A549 (cell line): ENCODE data around the gene SMIM28. TPM values are rescaled to one million over a fixed set of nuclear protein-coding genes. Genes with fewer than 3 reads are reported as not detected.

Experiments
- ATAC-seq, 2 experiments: fragments of 200-7000 bp in 1 of 2; fragments of >200 bp in 1 of 2; cut with Nextera tagmentation in 1 of 2; cut with Tn5 transposase in 1 of 2; 3 replicates each; pipeline versions ENCODE4 v1.8.0 to v1.9.1; 2018 to 2020; ENCODE audit warnings: mild to moderate bottlenecking in 1 of 2, moderate library complexity in 1 of 2
- CTCF ChIA-PET: fragments of 300-600 bp; sonication (Branson Sonifier 250); formaldehyde crosslinking; extraction: SDS; loops from one replicate; lab custom pipeline; 2021; ENCODE audit warnings: antibody characterized with exemption, inconsistent platforms; lab: Yijun Ruan, JAX
- POLR2A ChIA-PET: fragments of 350-600 bp; formaldehyde crosslinking; extraction: SDS; loops from one replicate; lab custom pipeline; 2021; ENCODE audit warnings: antibody characterized with exemption, inconsistent platforms; lab: Yijun Ruan, JAX
- DNase-seq, 2 experiments: peaks; one replicate each; pipeline versions ENCODE4 v3.0.0 to v3.0.0-alpha.2; 2011 to 2016; ENCODE audit warnings: low read depth in 1 of 2, low spot score in 1 of 2
- FAIRE-seq: peaks from 2 replicates; lab custom pipeline; 2011; peaks lifted over from hg19 to GRCh38; lab: Jason Lieb, UNC
- H3K27ac ChIP-seq, 2 experiments: fragments of >200 bp; sonication (Bioruptor Twin); formaldehyde crosslinking; 3 replicates each; pipeline ENCODE4 v1.5.1; 2016 to 2017
- H3K4me1 ChIP-seq: fragments of >200 bp; sonication (Bioruptor Twin); formaldehyde crosslinking; 3 replicates; pipeline ENCODE4 v1.6.1; 2016
- H3K4me2 ChIP-seq: fragments of >200 bp; sonication (Bioruptor Twin); formaldehyde crosslinking; 3 replicates; pipeline ENCODE4 v1.6.1; 2016
- H3K4me3 ChIP-seq: fragments of >200 bp; sonication (Bioruptor Twin); formaldehyde crosslinking; 3 replicates; pipeline ENCODE4 v1.5.1; 2016
- H3K9me3 ChIP-seq: fragments of >200 bp; sonication (Bioruptor Twin); formaldehyde crosslinking; 3 replicates; pipeline ENCODE4 v1.6.1; 2016
- BHLHE40 ChIP-seq: IDR thresholded peaks from 2 replicates; pipeline ENCODE4 v1.6.1; 2012; ENCODE audit warnings: low read depth, low read length, inconsistent platforms
- CBX2 ChIP-seq: fragments of 200-600 bp; sonication (generic); IDR thresholded peaks from 2 replicates; pipeline ENCODE4 v1.6.1; 2016; ENCODE audit warnings: low read depth, mild to moderate bottlenecking, borderline replicate concordance
- CEBPB ChIP-seq, 2 experiments: fragments of >200 bp in 1 of 2; sonication (Bioruptor Twin) in 1 of 2; formaldehyde crosslinking in 1 of 2; IDR thresholded peaks; 2 replicates each; pipeline ENCODE4 v1.6.1; 2012 to 2016
- CHD2 ChIP-seq: fragments of 150-350 bp; IDR thresholded peaks from 2 replicates; pipeline ENCODE4 v1.6.1; 2014; ENCODE audit warnings: low read length; ENCODE audit not compliant: partially characterized antibody
- EHF ChIP-seq: fragments of 250-450 bp; sonication (Bioruptor Pico); IDR thresholded peaks from 2 replicates; pipeline ENCODE4 v1.5.0; 2020; ENCODE audit warnings: mild to moderate bottlenecking
- EHMT2 ChIP-seq: fragments of 200-600 bp; sonication (generic); IDR thresholded peaks from 2 replicates; pipeline ENCODE4 v1.6.1; 2016; ENCODE audit warnings: antibody characterized with exemption, low read depth, mild to moderate bottlenecking, moderate library complexity
- GATA3 ChIP-seq: IDR thresholded peaks from 2 replicates; pipeline ENCODE4 v1.6.1; 2012; ENCODE audit warnings: borderline replicate concordance
- HDAC2 ChIP-seq: fragments of 200-600 bp; sonication (generic); IDR thresholded peaks from 2 replicates; pipeline ENCODE4 v1.6.1; 2016
- HEYL ChIP-seq: fragments of 250-450 bp; sonication (Bioruptor Pico); IDR thresholded peaks from 2 replicates; pipeline ENCODE4 v1.8.0; 2021; ENCODE audit warnings: mild to moderate bottlenecking, moderate library complexity
- JUNB ChIP-seq: fragments of >200 bp; sonication (Bioruptor Twin); formaldehyde crosslinking; IDR thresholded peaks from 2 replicates; pipeline ENCODE4 v1.6.1; 2016
- KDM5A ChIP-seq: fragments of 200-600 bp; sonication (generic); IDR thresholded peaks from 2 replicates; pipeline ENCODE4 v1.6.1; 2016; ENCODE audit warnings: antibody characterized with exemption, mild to moderate bottlenecking
- MAFK ChIP-seq: fragments of 450-650 bp; IDR thresholded peaks from 2 replicates; pipeline ENCODE4 v1.6.1; 2014; ENCODE audit not compliant: partially characterized antibody
- MAX ChIP-seq: IDR thresholded peaks from 2 replicates; pipeline ENCODE4 v1.6.1; 2012
- NFE2L2 ChIP-seq: fragments of 150-350 bp; conservative IDR thresholded peaks from 2 replicates; pipeline ENCODE4 v1.6.1; 2014; ENCODE audit warnings: low read length
- NR3C1 ChIP-seq: fragments of >200 bp; sonication (Bioruptor Twin); formaldehyde crosslinking; IDR thresholded peaks from 3 replicates; pipeline ENCODE4 v1.6.1; 2017
- POLR2A ChIP-seq: IDR thresholded peaks from 2 replicates; pipeline ENCODE4 v1.6.1; 2012; ENCODE audit warnings: mild to moderate bottlenecking, low read length
- RAD21 ChIP-seq, 2 experiments: fragments of >200 bp in 1 of 2; sonication (Bioruptor Twin) in 1 of 2; formaldehyde crosslinking in 1 of 2; IDR thresholded peaks in 1 of 2; conservative IDR thresholded peaks in 1 of 2; 2 replicates in 1 of 2; 3 replicates in 1 of 2; pipeline ENCODE4 v1.6.1; 2012 to 2018; ENCODE audit warnings: inconsistent platforms in 1 of 2
- SMC3 ChIP-seq: fragments of >200 bp; sonication (Bioruptor Twin); formaldehyde crosslinking; IDR thresholded peaks from 3 replicates; pipeline ENCODE4 v1.6.1; 2018; ENCODE audit warnings: inconsistent platforms
- SREBF2 ChIP-seq: fragments of 450-650 bp; IDR thresholded peaks from 2 replicates; pipeline ENCODE4 v1.6.1; 2014; ENCODE audit warnings: mild to moderate bottlenecking, moderate library complexity
- USF2 ChIP-seq: fragments of 450-650 bp; IDR thresholded peaks from 2 replicates; pipeline ENCODE4 v1.6.1; 2014; ENCODE audit warnings: antibody characterized with exemption
- ZC3H11A ChIP-seq: fragments of 450-650 bp; IDR thresholded peaks from 2 replicates; pipeline ENCODE4 v1.6.1; 2014; ENCODE audit warnings: antibody characterized with exemption, mild to moderate bottlenecking
- ZFP36 ChIP-seq: fragments of 450-650 bp; IDR thresholded peaks from 2 replicates; pipeline ENCODE4 v1.6.1; 2014; ENCODE audit warnings: borderline replicate concordance; ENCODE audit not compliant: partially characterized antibody
- WGBS: methylation state at CpG from one replicate; pipeline ENCODE4 v1.1.6; 2017; ENCODE audit errors: missing lambda C conversion rate; 5-methylcytosine and 5-hydroxymethylcytosine counted together
- polyA plus RNA-seq, 4 experiments: library from polyadenylated mRNA; depleted of rRNA in 3 of 4; stranded (reverse); fragments of >200 nt; fragmentation: RNase III in 1 of 4; extraction: RNeasy Plus Mini Kit Qiagen cat#74134 plus additional on column Dnase treatment in 1 of 4; gene quantifications; 2 replicates in 3 of 4; 3 replicates in 1 of 4; pipeline ENCODE4 v1.2.3, GENCODE V29; 2011 to 2017

The SMIM28 gene
- polyA plus RNA-seq, 2 of the 4 experiments (the other 2 are of a cell fraction) = not detected

GRCh38 chr6:138401960-138402837 is 24.5 kb downstream of the SMIM28 start:
- POLR2A ChIA-PET = no interaction called here
- no peak for ATAC-seq
- 85% methylated on average over 13 of the region's 14 CpGs for WGBS
- DNase-seq = no peak
- no peaks in the 10 kb centered on the region for H3K9me3 ChIP-seq
- H3K4me2 ChIP-seq = no peak overlapping the region
- 0 out of 3 replicates have a peak, but pooled peaks cover 6% of the 10 kb centered on the region for H3K4me1 ChIP-seq
- CTCF ChIA-PET = interaction anchor here (0.6 to 1.7 kb wide), 4 partner anchors 9 to 27 kb away, joined by 3 to 8 read pairs (median 3); partner anchors contain the start of gene SMIM28
- no peak for TF ChIP-seq USF2
- no peak for TF ChIP-seq SMC3
- no peak for TF ChIP-seq POLR2A
- TF ChIP-seq GATA3 = no peak
- TF ChIP-seq KDM5A = no peak
- no peak for TF ChIP-seq ZC3H11A
- no peak for TF ChIP-seq JUNB
- no peak for TF ChIP-seq NFE2L2
- no peak for TF ChIP-seq CBX2
- no peak overlapping the region for H3K4me3 ChIP-seq
- FAIRE-seq = no peak
- no peak overlapping the region for H3K27ac ChIP-seq

GRCh38 chr6:138402838-138403187 is 25.1 kb downstream of the SMIM28 start:
- Histone ChIP-seq H3K4me1 (0 out of 3 replicates have a peak, but pooled peaks cover 6% of the 10 kb centered on the region), H3K9me3 (no peaks in the 10 kb centered on the region), H3K4me2 (peak overlapping the region; percentile 91), H3K27ac (peak overlapping the region in 1 of 2 experiments; percentile 97; a peak in 4 of 6 replicates), H3K4me3 (peak overlapping the region; percentile 70)
- ChIA-PET CTCF (interaction anchor here (0.6 to 3.3 kb wide), 8 partner anchors 10 to 402 kb away, joined by 3 to 19 read pairs (median 4); partner anchors contain the start of gene SMIM28), POLR2A (no interaction called here)
- TF ChIP-seq ZC3H11A (peak; percentile 58), HDAC2 (no peak)
- FAIRE-seq = no peak
- ATAC-seq = no peak
- no peak for DNase-seq
- 92% methylated on average over 8 of the region's 8 CpGs for WGBS

- 0% methylated on average over 3 of the region's 30 CpGs for WGBS
- POLR2A ChIA-PET = no interaction called here
- Histone ChIP-seq H3K4me3 (peak overlapping the region; percentile 70), H3K4me2 (peak overlapping the region; percentile 91), H3K27ac (peak overlapping the region; percentile 97), H3K4me1 (0 out of 3 replicates have a peak, but pooled peaks cover 6% of the 10 kb centered on the region)
- DNase-seq = peak; percentile 18 to 25
- TF ChIP-seq BHLHE40 = no peak
- no peak for TF ChIP-seq HEYL (CRISPR knock-in tag)
- no peak for TF ChIP-seq ZFP36
- TF ChIP-seq SMC3 = 0 out of 3 replicates have a peak, but pooled peaks have one; percentile 10
- no peak for TF ChIP-seq EHMT2
- no peak for TF ChIP-seq EHF (CRISPR knock-in tag)
- no peak for TF ChIP-seq CHD2
- TF ChIP-seq MAFK = no peak
- TF ChIP-seq RAD21 (conservative IDR thresholded peaks at IDR 0.05 in 1 of 2, IDR thresholded peaks at IDR 0.05 in 1 of 2) = no peak; a peak in 1 of 5 replicates
- no peak for TF ChIP-seq CEBPB (IDR thresholded peaks at IDR 0.05)
- no peak for TF ChIP-seq SREBF2
- TF ChIP-seq MAX = 0 out of 2 replicates have a peak, but pooled peaks have one; percentile 17
- no peak for TF ChIP-seq CBX2
- no peak for TF ChIP-seq HDAC2
- TF ChIP-seq NR3C1 = no peak
- TF ChIP-seq, all 56 proteins: peak for 2
- no peaks in the 10 kb centered on the region for H3K9me3 ChIP-seq
- FAIRE-seq (no peak), ATAC-seq (peak; percentile 63 to 68)
- CTCF ChIA-PET = interaction anchor here (0.6 to 3.3 kb wide), 12 partner anchors 10 to 403 kb away, joined by 3 to 19 read pairs (median 4); partner anchors contain the start of gene SMIM28
These were observed 25.7 kb downstream of the SMIM28 start for GRCh38 chr6:138403324-138403800.
